HG03280 (cell line): ENCODE data around the gene ATP2A2.
"Not testable (repeated sequence)": the region's sequence is repeated elsewhere in the genome, so short reads cannot be mapped to it uniquely, and the experiment has no call there.

Source experiments
- ATAC-seq: cut with Tn5 transposase; IDR thresholded peaks from one replicate; pipeline ENCODE4 v1.9.1; 2021; ENCODE audit warnings: mild to moderate bottlenecking, moderate library complexity; ENCODE audit not compliant: unreplicated experiment

ATP2A2 gene

DNA sequence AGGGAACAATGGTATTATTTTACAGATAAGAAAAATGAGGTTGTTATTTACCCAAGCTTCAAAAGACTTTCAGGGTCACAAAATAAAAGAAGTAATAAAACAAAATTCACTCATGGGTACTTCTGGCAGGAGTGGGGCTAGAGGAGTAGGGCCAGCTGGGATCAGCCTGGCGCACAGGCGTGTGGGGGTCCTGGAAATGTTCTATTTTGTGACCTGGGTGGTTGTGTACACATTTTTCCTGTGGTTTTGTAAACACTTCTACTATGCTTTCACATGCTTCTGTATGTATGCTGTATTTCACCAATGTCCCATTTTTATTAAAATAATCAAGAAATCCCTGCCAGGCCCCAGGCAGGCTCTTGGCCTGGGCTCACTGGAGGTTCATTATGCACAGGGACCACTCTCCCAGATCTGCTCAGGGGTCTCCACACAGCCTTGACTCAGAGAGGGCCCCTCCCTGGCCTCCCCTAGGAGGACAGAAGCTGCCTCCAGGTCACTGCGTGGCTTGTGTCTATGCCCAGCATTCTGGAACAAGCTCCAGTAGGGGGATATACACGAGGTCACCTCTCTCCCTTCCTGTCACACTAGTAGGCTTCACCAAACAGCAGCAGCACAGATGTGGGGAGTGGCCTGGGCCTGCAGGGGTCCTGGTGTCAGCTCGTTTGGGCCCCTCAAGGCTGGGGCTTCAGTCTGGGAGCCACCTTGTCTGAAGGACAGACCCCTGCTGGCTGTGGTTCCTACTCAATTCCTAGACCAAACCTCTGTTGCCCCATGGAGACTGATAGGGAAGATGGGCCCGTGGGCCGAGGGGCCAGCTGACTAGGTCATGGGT, 84.7 kb downstream of the ATP2A2 start:
- no peak for ATAC-seq

DNA sequence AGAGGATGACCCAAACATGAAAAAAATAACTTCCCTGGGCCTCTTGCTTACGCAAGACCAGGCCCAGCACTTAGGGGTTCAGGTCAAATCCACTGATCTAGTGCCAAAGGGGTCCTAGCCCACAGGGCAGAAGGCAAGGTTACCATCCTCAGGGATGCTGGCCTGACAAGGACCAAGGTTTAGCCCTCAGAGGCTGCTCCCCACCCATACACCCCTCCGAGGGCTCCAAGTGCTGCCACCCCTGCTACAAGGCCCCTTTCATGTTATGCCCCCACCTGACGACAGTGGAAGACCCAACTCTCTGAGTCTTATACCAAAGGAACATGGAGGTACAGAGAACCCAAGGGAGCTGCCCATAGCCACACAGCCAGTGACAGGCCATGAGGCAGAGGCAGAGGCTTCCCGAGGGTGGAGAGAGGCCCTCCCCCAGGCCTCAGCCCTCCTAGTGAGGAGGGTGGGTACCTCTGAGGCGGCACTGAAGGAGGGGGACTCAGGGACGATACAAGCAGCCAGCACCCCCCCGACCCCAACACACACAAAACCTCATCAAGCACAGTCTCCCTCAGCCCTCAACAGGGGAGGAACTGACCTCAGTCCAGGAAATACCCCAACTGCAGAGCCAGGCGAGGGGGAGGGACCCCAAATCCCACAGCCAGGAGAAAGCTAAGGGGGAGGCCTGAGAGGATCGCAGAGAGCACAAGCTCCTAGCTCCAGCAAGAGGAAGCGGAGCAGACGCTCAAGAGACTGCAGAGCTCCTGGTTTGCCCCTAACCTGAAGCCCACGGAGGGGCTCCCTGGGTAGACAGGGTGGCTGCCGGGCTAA, 85.5 kb downstream of the ATP2A2 start:
- no peak for ATAC-seq

DNA sequence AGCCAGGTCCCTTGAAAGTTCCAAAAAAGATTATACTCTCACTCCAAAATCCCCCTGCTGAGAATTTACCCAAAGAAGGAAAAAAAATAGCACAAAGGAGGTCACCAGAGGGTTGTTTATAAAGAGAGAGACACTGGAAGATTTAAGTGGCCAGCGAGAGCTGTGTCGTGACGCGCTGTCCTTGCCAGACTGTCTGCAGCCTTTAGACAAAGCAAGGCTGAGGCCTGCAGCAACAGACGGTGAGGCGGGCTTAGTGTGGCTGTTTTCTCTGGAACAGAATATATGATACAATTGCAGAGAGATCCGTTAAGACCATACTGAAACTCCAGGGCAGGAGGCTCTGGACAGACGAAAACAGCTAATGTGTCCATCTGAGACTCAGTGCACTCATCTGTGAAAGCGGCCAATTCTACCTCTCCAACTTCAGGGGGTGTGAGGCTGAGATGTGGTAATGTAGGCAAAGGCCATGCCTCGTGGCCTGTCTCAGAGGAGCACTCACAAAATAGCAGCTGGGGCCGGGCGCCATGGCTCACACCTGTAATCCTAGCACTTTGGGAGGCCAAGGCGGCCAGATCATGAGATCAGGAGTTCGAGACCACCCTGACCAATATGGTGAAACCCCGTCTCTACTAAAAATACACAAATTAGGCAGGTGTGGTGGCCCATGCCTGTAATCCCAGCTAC, 86.3 kb downstream of the ATP2A2 start:
- ATAC-seq, result no peak

DNA sequence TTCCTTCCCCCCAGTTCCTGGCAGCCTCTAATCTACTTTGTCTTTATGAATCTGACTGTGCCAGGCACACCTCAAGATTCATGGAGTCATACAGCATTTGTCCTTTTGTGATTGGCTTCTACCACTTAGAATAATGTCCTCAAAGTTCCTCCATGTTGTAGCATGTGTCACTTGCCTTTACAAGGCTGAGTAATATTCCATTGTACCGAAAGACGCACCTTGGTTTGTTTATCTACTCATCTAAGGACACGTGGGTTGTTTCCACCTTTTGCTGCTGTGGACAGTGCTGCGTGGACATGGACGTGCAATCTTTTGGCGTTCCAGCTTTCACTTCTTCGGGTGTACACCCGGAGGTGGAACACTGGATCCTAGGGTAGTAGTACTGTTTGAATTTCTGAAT, 88.9 kb downstream of the ATP2A2 start:
- ATAC-seq, result no peak

DNA sequence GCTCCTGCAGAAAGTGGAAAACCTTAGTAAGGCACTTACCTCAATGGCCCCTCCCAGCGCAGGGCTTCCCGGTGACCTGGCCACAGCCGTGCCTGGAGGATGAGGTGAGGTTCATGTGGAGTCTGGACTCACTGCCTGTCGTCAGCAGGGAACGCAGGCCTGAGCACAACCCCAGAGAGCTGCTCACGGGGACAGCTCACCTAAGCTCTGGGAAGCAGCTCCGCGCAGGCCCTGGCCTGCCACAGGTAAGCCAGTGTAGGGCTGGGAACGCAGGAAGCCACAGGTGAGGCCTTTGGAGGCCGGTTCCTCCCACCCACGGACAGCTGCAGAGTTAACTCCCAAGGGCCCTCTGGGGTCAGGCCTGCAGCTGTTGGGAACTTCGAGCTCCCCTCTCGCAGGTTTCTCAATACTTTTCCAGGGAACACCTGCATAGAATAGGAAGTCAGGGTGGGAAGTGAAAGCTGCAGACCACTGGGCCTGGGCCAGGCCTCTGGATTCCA, 89.7 kb downstream of the ATP2A2 start:
- ATAC-seq, result no peak

DNA sequence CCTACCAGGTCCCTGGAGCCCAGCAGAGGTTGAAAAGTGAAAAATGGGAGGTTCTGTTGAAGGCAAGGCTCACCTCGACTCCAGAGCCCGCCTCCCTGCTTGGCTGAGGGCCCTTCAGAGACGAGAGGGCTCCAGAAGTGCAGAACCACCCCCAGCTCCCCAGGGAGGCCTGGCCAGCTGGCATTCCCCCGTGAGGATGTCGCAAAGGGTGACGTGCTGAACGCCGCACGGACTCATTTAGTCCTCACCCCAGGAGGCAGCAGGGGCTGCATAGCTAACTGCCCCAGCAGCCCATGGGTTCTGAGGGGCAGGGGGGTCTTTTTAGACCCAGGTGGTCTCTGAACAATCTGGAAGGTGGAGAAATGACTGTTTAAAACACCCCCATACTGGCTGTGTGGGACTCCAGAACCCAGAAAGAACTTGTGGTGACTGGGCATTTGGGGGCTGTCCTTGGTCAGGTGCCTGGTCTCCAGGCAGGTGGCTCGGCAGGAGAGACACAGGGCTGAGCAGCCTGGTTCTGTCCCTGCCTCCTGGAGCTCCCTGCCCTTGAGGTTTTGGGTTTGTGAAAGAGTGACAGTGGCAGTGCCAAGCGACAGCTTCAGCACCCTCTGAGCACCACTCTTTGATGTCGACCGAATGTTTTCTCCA, 90.5 kb downstream of the ATP2A2 start:
- no peak for ATAC-seq

DNA sequence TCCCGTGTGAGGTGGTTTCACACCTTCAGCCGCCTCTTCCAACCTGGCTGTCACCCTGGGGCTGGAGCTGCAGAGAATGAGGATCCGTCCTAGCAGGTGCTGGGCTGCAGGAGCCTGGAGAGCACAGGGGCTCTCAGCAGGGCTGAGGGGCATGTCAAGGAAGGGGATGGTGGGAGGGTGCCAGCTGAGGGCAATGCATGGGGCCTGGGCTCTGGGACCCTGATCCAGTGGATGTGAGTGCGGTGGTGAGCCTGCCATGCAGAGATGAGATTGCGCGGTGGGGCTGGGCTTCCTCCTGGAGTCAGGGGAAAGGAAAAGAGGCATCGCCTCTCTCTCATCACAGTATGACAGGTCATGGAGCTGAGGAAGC, 91.0 kb downstream of the ATP2A2 start:
- no peak for ATAC-seq

DNA sequence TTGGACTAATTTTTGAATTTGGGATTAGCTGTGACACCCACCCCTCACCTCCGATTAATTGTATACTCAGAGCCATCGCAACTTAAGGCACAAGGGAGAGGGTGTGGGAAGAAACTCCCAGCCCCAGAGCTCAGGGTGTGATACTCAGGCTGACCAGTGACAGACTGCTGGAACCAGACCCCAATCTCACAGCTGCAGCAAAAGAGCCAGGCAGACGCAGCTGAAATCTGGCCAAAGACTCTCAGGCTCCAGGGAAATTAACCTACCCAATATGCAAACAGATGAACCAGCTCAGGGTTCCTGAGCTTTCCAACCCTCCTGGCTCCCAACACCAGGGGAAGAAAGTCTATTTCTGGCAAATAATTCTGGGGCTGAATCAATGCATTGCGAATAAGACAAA, 92.0 kb downstream of the ATP2A2 start:
- ATAC-seq, result no peak

DNA sequence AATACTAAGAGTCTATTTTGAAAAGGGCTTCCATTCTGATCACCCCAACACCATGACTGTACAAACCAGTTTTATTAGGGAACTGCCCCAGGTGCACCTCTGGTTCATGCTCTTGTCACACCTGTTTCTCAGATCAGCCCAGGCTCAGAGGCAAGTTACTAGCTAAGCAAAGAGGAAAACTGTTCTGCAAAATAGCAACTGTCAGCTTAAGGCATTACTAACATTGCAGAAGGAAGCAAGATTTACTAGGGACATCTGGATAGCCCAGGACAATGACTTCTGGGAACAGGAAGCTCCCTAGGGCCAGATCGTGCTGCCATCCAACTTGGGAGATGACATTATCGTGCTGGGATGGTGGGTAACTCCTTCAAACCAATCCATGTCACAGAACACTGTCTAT, 92.4 kb downstream of the ATP2A2 start:
- no peak for ATAC-seq

DNA sequence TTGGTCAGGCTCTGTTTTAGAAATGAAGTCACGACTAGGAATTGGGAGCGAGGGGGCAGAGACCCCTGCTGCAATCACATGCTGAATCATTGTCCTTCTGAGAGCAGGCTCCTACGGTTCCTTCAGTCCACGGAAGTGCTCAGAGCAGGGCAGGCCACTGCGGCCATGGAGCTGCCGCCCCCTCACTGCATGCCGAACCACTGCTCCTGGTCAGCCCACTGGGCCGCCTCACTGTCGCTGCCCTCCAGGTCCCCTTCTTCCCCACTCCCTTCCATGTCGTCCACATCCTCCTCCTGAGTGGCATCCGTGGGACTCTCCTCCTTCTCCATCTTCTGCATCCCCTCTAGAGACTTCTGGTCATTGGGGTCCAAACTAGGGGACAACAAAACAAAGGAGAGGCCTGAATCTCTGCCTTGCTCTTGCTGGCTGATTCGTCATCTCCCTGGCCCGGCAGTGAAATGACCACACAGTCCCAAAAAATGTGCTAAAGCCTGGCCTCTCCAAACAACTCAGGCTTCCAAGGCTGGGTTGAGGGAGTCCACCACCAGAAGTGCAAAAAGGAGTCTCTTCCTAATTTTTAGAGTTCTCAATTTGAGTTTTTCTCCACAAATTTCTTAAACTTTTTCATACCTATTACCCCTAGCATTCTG, 93.0 kb downstream of the ATP2A2 start:
- no peak for ATAC-seq

DNA sequence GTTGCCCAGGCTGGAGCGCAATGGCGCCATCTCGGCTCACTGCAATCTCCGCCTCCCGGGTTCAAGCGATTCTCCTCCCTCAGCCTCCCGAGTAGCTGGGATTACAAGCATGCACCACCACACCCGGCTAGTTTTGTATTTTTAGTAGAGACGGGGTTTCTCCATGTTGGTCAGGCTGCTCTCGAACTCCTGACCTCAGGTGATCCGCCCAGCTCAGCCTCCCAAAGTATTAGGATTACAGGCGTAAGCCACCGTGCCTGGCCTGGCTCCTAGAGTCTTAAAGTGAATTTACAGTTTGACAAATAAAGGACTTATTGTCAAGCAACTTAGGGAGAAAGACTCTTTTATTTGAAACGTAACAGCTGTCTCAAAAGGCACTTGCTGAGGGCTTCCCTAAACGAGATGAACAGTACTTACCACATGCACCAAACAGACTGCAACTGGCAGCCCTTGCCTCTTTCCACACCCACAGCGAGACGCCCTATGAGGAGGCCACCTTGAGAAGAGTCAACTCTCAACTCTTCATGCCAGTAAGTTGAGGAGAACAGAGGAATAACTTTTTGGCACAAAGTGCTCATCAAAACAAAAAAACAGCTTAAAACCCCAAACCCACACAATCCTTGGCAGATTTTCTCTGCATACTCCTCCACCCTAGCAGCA, 97.2 kb downstream of the ATP2A2 start:
- ATAC-seq, result not testable (repeated sequence)

DNA sequence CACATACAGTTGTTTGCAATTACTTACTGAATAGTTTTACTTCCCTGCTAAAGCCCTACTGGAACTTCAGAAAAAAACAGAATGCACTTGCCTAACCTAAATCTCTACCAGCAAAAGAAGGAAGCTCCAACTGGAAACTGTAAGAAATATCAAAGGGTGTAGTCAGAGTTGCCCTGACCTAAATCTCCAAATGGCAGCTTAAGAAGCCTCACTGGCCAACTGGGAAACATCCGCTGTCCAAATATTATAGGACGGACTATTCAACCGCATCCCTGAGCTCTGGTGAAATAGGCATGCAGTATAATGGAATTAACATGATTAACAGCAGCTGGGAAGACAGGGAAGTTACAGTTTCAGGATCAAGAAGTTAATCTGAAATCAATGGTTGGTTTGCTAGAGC, 98.2 kb downstream of the ATP2A2 start:
- no peak for ATAC-seq

DNA sequence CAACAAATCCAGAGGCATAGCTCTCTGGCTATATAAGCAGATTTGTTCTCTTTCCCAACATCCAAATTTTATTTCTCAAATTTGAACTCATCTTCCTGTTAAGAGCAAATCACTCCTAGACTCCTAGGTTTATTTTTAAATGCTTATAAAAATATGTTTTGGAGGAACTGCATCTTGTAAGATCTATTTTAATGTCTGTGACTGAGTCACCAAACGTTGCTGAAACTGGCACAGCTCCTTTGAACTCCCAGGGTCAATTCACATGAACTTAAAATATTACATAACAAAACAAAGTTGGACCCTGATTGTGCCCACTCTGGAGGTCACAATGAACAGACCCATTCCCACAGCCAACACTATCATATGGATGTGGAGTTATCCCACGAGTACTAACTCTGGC, 98.6 kb downstream of the ATP2A2 start:
- ATAC-seq, result no peak

DNA sequence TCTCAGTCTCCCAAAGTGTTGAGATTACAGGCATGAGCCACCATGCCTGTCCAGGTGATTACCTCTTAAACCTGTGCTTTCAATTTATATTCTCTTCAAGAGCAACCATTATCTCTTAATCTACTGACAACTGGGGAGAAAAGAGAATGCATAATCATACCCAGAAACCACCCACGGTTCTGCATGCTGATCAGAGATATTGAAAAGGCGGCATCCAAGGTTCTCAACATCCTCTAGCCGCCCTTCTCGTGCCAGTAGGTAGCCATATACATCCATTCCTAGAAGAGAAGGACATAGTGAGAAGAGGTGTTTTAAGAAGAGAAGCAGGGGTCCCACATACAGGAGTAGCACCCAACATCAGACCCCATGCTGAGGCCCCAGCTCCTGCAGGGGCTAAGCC, 101.6 kb downstream of the ATP2A2 start:
- ATAC-seq, result no peak
